Measurements from ENCODE around the gene MRPL49. TPM values are rescaled to one million over a fixed set of nuclear protein-coding genes. Genes with fewer than 3 reads are reported as not detected.

Gene MRPL49
- total and polyA plus RNA-seq, 2 donors (not counting 3 experiments of a cell fraction or from before 2014, with no cell fraction given): 49.7 to 90.4 TPM

GRCh38 chr11:65090628-65091027 lies 31.5 kb upstream of the MRPL49 start:
- dilution Hi-C loops (cut with MboI; ENCODE audit: extremely low pct_ligation_motif_present, low sequenced_read_pairs) (no loop called here), intact Hi-C loops (cut with micrococcal nuclease) (no loop called here)
- H3K27ac ChIP-seq (ENCODE audit: insufficient read depth, low read depth, low read length): no peak overlapping the region
- no peaks in the 10 kb centered on the region for H3K27me3 ChIP-seq (ENCODE audit: control insufficient read depth in 2 of 2, insufficient read depth in 2 of 2, low read length in 2 of 2)
- peaks cover under 1% of the 10 kb centered on the region for H3K4me1 ChIP-seq (ENCODE audit: control insufficient read depth, extremely low read depth, insufficient read depth, low read length)
- H4K20me1 ChIP-seq (replicated peaks; ENCODE audit: control insufficient read depth, extremely low read depth, insufficient read depth, low read length): no peaks in the 10 kb centered on the region
- POLR2A ChIA-PET: no interaction called here
- CTCF ChIA-PET: interaction anchor here (1.0 to 1.7 kb wide), 3 partner anchors 15 to 203 kb away, joined by 3 to 4 read pairs (median 3); partner anchors contain the start of gene TM7SF2
- H3K36me3 ChIP-seq (ENCODE audit: control insufficient read depth in 2 of 2, extremely low read depth in 1 of 2, insufficient read depth in 2 of 2, low read length in 2 of 2): peaks cover 5 to 28% of the 10 kb centered on the region in 2 experiments
- no peak overlapping the region for H2AFZ ChIP-seq (ENCODE audit: low read depth, low read length)
- no TSS peak for BruUV-seq (replicated peaks)
- FAIRE-seq (no peak), DNase-seq (ENCODE audit: low read depth, low spot score) (no peak)
- H3K79me2 ChIP-seq (ENCODE audit: control insufficient read depth, insufficient read depth, low read length): no peaks in the 10 kb centered on the region
- H3K9ac ChIP-seq (replicated peaks; ENCODE audit: extremely low read depth, insufficient read depth, low read length): no peak overlapping the region
- H3K4me3 ChIP-seq (replicated peaks in 1 of 3; ENCODE audit: insufficient read depth in 1 of 3, low read depth in 1 of 3, low read length in 3 of 3): no peak overlapping the region
- no peaks in the 10 kb centered on the region for H3K9me1 ChIP-seq (replicated peaks; ENCODE audit: control insufficient read depth, extremely low read depth, insufficient read depth, low read length)
- H3K9me3 ChIP-seq (replicated peaks; ENCODE audit: control insufficient read depth, insufficient read depth, low read length): no peaks in the 10 kb centered on the region
- TF ChIP-seq MYC (IDR thresholded peaks at IDR 0.05; ENCODE audit: low read depth, low read length): no peak
- TF ChIP-seq CTCF (IDR thresholded peaks at IDR 0.05; ENCODE audit: extremely low read depth in 1 of 2, insufficient read depth in 1 of 2, low read depth in 1 of 2, low read length in 2 of 2): no peak
- no peak for TF ChIP-seq EZH2 (IDR thresholded peaks at IDR 0.05; ENCODE audit: borderline replicate concordance, low read depth, low read length, severe bottlenecking)
- TF ChIP-seq FOS (IDR thresholded peaks at IDR 0.05; ENCODE audit: borderline replicate concordance, insufficient read depth, low read length): no peak
- no peak for TF ChIP-seq GATA2 (IDR thresholded peaks at IDR 0.05; ENCODE audit: insufficient read depth, insufficient read length, low read depth, low read length)
- TF ChIP-seq JUN (IDR thresholded peaks at IDR 0.05; ENCODE audit: borderline replicate concordance, insufficient read depth, insufficient read length, low read depth): no peak
- TF ChIP-seq POLR2A (IDR thresholded peaks at IDR 0.05; ENCODE audit: low read depth, low read length): no peak
- TF ChIP-seq MAX (IDR thresholded peaks at IDR 0.05; ENCODE audit: insufficient read depth, insufficient read length): no peak
- TF ChIP-seq POLR2AphosphoS5 (IDR thresholded peaks at IDR 0.05; ENCODE audit: insufficient read depth, low read depth, low read length): no peak
- no peak overlapping the region for H3K4me2 ChIP-seq (ENCODE audit: insufficient read depth, low read length)
